ENCODE results near the gene DLG2.

DNA sequence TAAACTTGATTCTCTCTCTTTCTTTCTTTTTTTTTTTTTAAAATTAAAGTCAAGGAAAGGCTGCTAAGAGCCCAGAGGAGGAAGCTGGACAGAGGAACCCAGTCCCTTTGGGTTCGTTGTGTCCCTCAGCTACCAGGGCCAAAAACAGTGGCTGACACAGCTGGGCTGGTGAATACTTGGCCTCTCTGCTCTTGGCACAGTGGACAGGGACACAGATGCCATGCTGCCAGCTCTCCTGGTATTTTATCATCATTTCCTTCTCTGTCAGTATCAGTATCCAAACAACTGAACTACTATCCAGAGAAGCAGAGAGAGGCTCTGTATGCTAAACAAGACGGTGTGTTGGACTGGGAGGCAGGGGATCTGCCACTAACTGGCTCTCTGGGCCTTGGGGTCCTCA, 2217.3 kb downstream of the DLG2 start:
- TF ChIP-seq, protein P1, sequence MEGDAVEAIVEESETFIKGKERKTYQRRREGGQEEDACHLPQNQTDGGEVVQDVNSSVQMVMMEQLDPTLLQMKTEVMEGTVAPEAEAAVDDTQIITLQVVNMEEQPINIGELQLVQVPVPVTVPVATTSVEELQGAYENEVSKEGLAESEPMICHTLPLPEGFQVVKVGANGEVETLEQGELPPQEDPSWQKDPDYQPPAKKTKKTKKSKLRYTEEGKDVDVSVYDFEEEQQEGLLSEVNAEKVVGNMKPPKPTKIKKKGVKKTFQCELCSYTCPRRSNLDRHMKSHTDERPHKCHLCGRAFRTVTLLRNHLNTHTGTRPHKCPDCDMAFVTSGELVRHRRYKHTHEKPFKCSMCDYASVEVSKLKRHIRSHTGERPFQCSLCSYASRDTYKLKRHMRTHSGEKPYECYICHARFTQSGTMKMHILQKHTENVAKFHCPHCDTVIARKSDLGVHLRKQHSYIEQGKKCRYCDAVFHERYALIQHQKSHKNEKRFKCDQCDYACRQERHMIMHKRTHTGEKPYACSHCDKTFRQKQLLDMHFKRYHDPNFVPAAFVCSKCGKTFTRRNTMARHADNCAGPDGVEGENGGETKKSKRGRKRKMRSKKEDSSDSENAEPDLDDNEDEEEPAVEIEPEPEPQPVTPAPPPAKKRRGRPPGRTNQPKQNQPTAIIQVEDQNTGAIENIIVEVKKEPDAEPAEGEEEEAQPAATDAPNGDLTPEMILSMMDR (IDR thresholded peaks at IDR 0.05): no peak
- TF ChIP-seq POLR2A (IDR thresholded peaks at IDR 0.05): no peak
